Muscle layer of duodenum (tissue), 2 donors: ENCODE measurements around the gene HM13.
"Not testable (repeated sequence)": the region's sequence is repeated elsewhere in the genome, so short reads cannot be mapped to it uniquely, and the experiment has no call there.

Experiments
- H3K27ac ChIP-seq: one replicate; pipeline ENCODE4 v1.7.0; 2013; ENCODE audit warnings: mild to moderate bottlenecking, low read length
- H3K27me3 ChIP-seq: one replicate; pipeline ENCODE4 v1.7.0; 2013; ENCODE audit warnings: low read depth, mild to moderate bottlenecking, control low read depth, low read length
- H3K36me3 ChIP-seq, 2 donors: one replicate each; pipeline ENCODE4 v1.7.0; 2013; ENCODE audit warnings: low read length in 2 of 2, control low read depth in 1 of 2, mild to moderate bottlenecking in 1 of 2; ENCODE audit not compliant: insufficient read depth in 2 of 2, control insufficient read depth in 1 of 2
- H3K4me1 ChIP-seq, 2 donors: one replicate each; pipeline ENCODE4 v1.7.0; 2013; ENCODE audit warnings: low read length in 2 of 2, mild to moderate bottlenecking in 2 of 2, control low read depth in 1 of 2, moderate library complexity in 1 of 2; ENCODE audit not compliant: insufficient read depth in 2 of 2, control insufficient read depth in 1 of 2
- H3K4me3 ChIP-seq, 2 donors: one replicate each; pipeline ENCODE4 v1.7.0; 2013; ENCODE audit warnings: low read length in 2 of 2, low read depth in 1 of 2, mild to moderate bottlenecking in 1 of 2
- H3K9me3 ChIP-seq, 2 donors: one replicate each; pipeline ENCODE4 v1.7.0; 2013; ENCODE audit warnings: low read length in 2 of 2, control low read depth in 1 of 2, mild to moderate bottlenecking in 1 of 2; ENCODE audit not compliant: control insufficient read depth in 1 of 2
- donor health status: healthy.

The HM13 gene

GRCh38 chr20:31570735-31571617, 56.7 kb downstream of the HM13 start:
- no peaks in the 10 kb centered on the region for H3K9me3 ChIP-seq
- H3K4me3 ChIP-seq = no peak overlapping the region
- peak overlapping the region; percentile 45 for H3K27ac ChIP-seq
- no peaks in the 10 kb centered on the region for H3K27me3 ChIP-seq
- peaks cover 13 to 17% of the 10 kb centered on the region in 2 donors for H3K4me1 ChIP-seq
- H3K36me3 ChIP-seq = peaks cover 17 to 28% of the 10 kb centered on the region in 2 donors

GRCh38 chr20:31572042-31572700, 57.9 kb downstream of the HM13 start:
- H3K27ac ChIP-seq = peak overlapping the region; percentile 88
- peaks cover 13 to 17% of the 10 kb centered on the region in 2 donors for H3K4me1 ChIP-seq
- H3K4me3 ChIP-seq = peak overlapping the region; percentile 43 to 49
- no peaks in the 10 kb centered on the region for H3K9me3 ChIP-seq
- no peaks in the 10 kb centered on the region for H3K27me3 ChIP-seq
- H3K36me3 ChIP-seq = peaks cover 11 to 19% of the 10 kb centered on the region in 2 donors

DNA sequence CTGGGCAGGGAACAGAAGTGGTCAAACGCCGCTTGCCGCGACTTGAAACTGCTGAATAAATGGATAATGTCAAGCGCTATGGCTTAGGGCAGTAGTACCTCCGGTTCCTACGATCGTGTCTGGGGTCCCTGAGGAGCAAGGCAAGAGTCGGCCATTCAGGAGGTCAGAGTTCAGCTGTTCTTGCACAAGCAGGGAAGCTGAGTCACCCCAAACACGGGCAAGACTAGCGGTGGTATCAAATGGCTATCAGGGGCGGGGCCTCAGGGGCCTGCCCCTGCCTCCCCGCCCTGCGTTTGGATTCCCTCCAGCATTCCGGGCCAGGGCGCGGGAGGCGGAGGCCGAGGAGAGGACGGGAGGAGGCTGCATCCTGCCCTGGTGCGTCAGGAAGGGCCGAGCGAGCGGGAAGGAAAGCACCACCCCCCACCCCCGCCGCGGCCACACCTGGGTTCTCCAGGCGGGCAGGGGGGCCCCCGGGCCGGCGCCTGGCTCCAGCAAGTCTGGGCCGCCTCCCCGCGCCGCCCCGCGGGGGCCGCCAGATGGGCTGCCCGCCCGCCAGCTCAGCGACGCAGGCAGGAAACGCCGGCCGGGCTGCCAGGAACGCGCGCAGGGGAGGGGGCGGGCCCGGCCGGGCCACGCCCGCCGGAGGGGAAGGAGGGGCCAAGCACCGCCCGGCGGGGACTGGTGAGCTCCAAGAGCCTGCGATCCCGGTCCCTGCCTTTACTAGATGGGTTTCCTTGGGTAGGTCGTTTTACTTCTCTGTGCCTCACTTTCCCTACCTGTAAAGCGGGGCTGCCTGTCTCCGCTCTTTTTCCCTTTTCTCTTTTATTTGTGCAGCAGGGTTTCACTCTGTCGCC, 58.7 kb downstream of the HM13 start:
- no peaks in the 10 kb centered on the region for H3K27me3 ChIP-seq
- H3K36me3 ChIP-seq = peaks cover 11 to 17% of the 10 kb centered on the region in 2 donors
- peaks cover 12 to 13% of the 10 kb centered on the region in 2 donors for H3K4me1 ChIP-seq
- peak overlapping the region; percentile 59 to 74 for H3K4me3 ChIP-seq
- peak overlapping the region; percentile 88 for H3K27ac ChIP-seq
- H3K9me3 ChIP-seq = no peaks in the 10 kb centered on the region

DNA sequence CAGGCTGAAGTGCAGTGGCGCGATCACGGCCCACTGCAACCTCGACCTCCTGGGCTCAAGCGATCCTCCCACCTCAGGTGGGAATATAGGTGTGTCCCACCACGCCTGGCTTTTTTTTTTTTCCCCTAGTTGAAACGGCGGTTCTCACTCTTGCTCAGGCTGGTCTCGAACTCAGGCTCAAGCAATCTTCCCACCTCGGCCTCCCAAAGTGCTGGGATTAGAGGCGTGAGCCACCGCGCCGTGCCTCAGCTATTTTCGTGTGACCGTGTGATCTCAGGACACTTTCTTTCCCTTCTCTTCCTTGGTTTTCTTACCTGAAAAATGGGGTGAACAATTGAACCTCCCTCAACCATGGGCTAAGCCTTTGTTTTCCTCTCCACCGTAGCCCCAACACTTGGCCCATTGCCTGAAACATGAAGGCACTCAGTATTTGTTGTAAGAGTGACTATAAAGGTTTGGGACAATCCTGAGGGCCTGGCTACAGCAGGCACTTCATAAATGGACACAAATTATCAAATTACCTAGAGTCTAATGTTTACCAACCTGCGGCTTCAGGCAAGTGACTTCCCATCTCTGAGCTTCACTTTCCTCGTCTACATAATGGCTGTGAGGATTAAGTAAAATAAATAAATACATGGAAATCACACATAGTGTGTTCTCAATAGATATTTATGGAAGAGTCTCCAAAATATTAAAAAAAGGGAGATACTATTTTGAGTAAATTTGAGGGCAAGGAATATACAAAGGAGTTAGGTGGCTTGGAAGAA, 59.5 kb downstream of the HM13 start:
- H3K36me3 ChIP-seq = peaks cover 8 to 9% of the 10 kb centered on the region in 2 donors
- H3K27me3 ChIP-seq = no peaks in the 10 kb centered on the region
- no peaks in the 10 kb centered on the region for H3K9me3 ChIP-seq
- peak overlapping the region; percentile 59 to 74 for H3K4me3 ChIP-seq
- peak overlapping the region; percentile 88 for H3K27ac ChIP-seq
- H3K4me1 ChIP-seq = peaks cover 12 to 13% of the 10 kb centered on the region in 2 donors

DNA sequence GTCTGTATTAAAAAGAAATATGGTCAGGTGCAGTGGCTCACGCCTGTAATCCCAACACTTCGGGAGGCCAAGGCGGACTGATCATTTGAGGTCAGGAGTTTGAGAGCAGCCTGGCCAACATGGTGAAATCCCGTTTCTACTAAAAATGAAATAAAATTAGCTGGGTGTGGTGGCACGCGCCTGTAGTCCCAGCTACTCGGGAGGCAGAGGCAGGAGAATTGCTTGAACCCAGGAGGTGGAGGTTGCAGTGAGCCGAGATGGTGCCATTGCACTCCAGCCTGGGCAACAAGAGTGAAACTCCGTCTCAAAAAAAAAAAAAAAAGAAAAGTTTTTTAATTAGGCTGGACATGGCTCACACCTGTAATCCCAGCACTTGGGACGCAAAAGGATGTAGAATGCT, 60.7 kb downstream of the HM13 start:
- not testable (repeated sequence) for H3K4me1 ChIP-seq, H3K27ac ChIP-seq, H3K4me3 ChIP-seq, H3K36me3 ChIP-seq, H3K9me3 ChIP-seq, H3K27me3 ChIP-seq

DNA sequence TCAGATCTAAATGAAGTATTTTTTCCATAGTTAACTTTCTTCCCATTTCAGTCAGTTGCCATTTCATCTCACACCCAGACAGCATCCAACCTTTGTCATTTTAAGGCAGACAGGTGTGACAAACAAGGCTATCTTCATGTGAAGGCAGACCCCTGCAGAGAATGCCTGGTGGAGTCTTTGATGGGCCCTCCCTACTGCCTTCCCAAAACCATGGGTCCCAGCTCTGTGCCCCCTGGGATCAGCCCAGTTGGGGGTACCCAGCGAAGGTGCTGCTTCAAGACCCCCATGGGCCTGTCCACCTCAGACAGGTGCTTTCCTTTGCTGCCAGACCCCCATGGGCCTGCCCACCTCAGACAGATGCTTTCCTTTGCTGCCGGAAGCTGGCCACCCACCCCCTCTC, 62.5 kb downstream of the HM13 start:
- H3K36me3 ChIP-seq = no peaks in the 10 kb centered on the region
- H3K4me3 ChIP-seq = no peak overlapping the region
- H3K27me3 ChIP-seq = no peaks in the 10 kb centered on the region
- no peak overlapping the region for H3K27ac ChIP-seq
- H3K4me1 ChIP-seq = peaks cover 4 to 7% of the 10 kb centered on the region in 2 donors
- no peaks in the 10 kb centered on the region for H3K9me3 ChIP-seq

DNA sequence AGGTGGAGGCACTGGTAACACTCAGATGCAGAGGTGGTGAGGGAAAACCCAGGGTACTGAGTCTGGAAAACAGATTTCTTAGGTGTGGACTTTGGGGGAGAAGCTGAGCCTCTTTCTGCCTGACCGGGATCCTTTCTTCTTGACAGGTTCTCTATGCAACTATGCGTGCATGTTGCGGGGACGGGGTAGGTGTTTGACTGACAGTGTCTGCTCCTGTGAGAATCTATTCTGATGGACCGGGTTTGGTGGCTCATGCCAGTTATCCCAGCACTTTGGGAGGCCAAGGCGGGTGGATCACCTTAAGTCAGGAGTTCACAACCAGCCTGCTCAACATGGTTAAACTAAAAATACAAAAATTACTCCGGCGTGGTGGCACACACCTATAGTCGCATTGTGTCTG, 63.0 kb downstream of the HM13 start:
- no peaks in the 10 kb centered on the region for H3K36me3 ChIP-seq
- H3K27ac ChIP-seq = no peak overlapping the region
- H3K9me3 ChIP-seq = no peaks in the 10 kb centered on the region
- H3K4me1 ChIP-seq = peaks cover 4 to 6% of the 10 kb centered on the region in 2 donors
- H3K4me3 ChIP-seq = no peak overlapping the region
- no peaks in the 10 kb centered on the region for H3K27me3 ChIP-seq

DNA sequence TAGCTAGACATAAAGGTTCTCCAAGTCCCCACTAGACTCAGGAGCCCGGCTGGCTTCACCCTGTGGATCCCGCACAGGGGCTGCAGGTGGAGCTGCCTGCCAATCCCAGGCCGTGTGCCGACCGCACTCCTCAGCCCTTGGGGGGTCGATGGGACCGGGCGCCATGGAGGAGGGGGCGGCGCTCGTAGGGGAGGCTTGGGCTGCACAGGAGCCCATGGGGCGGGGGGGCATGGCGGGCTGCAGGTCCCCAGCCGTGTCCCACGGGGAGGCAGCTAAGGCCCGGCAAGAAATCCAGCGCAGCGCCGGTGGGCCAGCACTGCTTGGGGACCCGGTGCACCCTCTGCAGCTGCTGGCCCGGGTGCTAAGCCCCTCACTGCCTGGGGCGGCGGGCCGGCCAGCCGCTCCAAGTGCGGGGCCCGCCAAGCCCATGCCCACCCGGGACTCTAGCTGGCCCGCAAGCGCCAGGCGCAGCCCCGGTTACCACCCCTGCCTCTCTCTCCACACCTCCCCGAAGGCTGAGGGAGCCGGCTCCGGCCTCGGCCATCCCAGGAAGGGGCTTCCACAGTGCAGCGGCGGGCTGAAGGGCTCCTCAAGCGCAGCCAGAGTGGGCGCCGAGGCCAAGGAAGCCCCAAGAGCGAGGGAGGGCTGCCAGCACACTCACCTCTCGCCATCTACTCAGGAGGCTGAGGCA, 64.4 kb downstream of the HM13 start:
- H3K36me3 ChIP-seq = no peaks in the 10 kb centered on the region
- no peak overlapping the region for H3K4me3 ChIP-seq
- no peak overlapping the region for H3K27ac ChIP-seq
- peaks cover 0 to 4% of the 10 kb centered on the region in 2 donors for H3K4me1 ChIP-seq
- no peaks in the 10 kb centered on the region for H3K9me3 ChIP-seq
- H3K27me3 ChIP-seq = no peaks in the 10 kb centered on the region

GRCh38 chr20:31579245-31579644, 65.0 kb downstream of the HM13 start:
- no peaks in the 10 kb centered on the region for H3K4me1 ChIP-seq
- no peaks in the 10 kb centered on the region for H3K9me3 ChIP-seq
- no peak overlapping the region for H3K4me3 ChIP-seq
- no peak overlapping the region for H3K27ac ChIP-seq
- no peaks in the 10 kb centered on the region for H3K27me3 ChIP-seq
- H3K36me3 ChIP-seq = no peaks in the 10 kb centered on the region

- H3K36me3 ChIP-seq, H3K4me1 ChIP-seq, H3K4me3 ChIP-seq, H3K9me3 ChIP-seq, H3K27ac ChIP-seq, H3K27me3 ChIP-seq: not testable (repeated sequence)
Observed at GRCh38 chr20:31579941-31580651, 65.9 kb downstream of the HM13 start.
